ENCODE results near the gene PHPT1.

Gene PHPT1

GRCh38 chr9:136890661-136891060 lies 41.5 kb downstream of the PHPT1 start:
- no peak for DNase-seq

DNA sequence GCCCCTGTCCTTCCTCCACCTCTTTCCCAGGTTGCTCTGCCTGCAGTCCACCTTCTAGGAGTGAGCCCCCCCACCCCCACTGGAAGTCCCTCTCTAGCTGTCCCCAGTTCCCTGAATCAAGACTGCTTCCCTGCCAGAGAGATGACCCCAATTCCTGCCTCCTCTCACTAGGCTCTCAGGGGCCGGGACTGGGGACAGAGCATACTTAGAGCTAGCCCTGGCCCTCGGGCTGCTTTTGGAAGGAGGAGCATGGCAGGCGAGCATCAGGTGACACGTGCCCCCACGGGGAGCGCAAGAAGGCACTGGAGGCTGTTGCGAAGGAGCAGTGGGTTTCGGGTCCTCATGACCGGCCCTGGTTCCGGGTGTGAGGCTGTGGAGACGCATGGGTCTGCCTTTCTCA lies 46.8 kb downstream of the PHPT1 start:
- DNase-seq, result no peak

DNA sequence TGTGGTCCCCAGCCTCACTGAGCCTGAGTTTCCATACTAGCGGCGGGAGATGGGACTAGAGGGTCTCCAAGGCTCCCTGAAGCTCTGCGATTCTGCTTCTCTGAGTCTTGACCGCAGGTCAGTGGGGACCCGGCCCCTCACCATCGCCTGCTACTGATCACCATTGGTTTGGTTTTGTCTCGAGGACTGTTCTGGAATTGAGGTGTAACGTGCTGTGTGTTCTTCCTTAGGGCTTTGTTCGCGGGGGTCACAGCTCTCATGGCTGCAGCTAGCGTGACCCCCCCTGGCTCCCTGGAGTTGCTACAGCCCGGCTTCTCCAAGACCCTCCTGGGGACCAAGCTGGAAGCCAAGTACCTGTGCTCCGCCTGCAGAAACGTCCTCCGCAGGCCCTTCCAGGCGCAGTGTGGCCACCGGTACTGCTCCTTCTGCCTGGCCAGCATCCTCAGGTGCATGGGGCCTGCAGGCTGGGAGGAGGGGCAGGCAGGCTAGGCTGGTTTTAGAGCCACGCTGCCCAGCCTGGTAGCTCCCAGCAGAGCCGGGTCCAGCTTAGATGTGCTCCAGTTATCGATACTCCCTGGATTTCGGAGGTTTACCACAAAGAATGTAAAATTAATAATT lies 49.4 kb downstream of the PHPT1 start:
- DNase-seq, result no peak

DNA sequence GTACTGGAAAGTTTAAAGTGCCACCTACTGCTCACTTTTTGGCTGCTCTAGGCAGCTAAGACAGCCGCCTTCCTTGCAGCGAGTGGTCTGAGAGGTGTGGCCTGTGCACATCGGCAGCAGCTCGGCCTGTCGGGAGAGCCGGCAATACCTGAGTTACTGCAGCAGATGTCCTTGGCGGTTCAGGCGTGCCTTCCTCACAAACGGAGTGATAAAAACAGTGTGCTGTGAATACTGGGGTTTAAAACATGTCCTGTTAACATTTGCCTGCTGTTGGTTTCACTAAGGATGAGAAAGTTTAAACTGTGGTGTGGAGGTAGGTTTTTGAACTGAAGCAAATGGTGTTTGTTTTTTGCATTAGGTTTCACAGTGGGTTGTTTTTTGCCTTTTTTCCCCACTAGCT lies 50.0 kb downstream of the PHPT1 start:
- DNase-seq, result no peak

DNA sequence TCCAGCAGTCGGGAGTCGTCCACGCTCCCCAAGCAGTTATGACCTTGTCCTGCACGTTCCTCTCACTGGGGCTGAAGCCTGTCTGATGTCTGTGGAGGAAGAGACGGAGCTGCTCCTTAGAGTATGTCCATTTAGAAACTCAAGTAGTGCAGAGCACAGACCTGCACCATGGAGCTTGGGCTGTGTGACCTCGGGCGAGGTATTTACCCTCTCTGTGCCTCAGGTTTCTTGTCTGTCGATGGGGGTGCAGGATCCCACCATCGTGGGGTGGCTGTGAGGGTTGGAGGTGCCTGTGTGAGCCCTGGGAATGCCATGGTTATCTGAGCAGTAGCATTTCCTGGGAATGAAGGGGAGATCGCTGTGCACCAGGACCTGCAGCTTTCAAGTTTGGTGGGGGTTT lies 51.3 kb downstream of the PHPT1 start:
- DNase-seq, result no peak

Data from NCI-H748 treated with DMSO at 0.1 percent for 48 hours (cell line).